B cell (primary cell): ENCODE results near the gene ADAM19.

Experiments used
- CTCF ChIP-seq: fragments of 200-600 bp; IDR thresholded peaks from one replicate; pipeline ENCODE4 v1.8.0; 2022; ENCODE audit warnings: antibody characterized with exemption, mild to moderate bottlenecking
- EZH2 ChIP-seq: IDR thresholded peaks from 2 replicates; pipeline ENCODE4 v1.6.1; 2012; ENCODE audit warnings: borderline replicate concordance, low read depth, mild to moderate bottlenecking, moderate library complexity, low read length; ENCODE audit not compliant: insufficient read depth, poor library complexity, severe bottlenecking

- no peak for TF ChIP-seq EZH2
- no peak for TF ChIP-seq CTCF
These were observed 37.0 kb upstream of the ADAM19 start for GRCh38 chr5:157612581-157612980.
